ENCODE data around the gene ZNF2.

ZNF2 gene

DNA sequence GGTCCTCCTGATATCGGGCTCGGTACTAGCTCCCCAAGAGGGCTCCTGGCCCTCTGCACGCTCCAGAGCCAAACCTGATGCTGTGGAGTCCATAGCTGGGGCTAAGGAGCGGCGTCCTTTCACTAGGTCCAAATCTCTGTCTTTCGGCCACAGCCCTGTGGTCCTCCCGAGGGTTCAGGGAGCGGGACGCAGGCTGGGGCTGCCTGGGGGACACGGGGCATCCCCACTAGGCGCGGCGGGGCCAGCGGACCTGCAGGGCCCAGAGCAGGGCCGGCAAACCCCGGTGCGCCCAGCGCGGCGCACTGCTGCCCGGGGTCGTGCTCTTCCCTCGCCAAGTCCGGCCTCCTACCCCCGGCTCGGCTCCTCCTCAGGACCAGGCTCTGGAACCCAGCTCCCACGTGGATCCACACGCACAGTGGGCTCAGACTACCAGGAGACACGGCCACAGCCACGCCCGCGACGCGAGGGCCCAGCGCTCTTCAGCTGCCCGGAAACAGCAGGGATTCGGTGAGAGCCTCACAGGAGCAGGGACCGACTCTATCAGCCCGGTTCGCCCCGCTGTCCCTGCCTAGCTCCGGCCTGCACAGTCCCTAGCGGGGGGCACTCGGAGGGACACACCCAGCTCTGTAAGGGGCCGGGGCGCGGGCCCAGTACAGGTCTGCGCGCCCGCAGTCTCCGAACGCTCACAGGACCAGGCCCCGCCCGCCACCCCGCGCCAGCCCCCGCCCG is 6.6 kb upstream of the ZNF2 start:
- Histone ChIP-seq H3K27me3 (ENCODE audit: low read depth, low read length) (no peaks in the 10 kb centered on the region), H3K4me2 (ENCODE audit: low read length) (peak overlapping the region; percentile 58), H4K20me1 (ENCODE audit: insufficient read depth, low read length) (no peaks in the 10 kb centered on the region), H3K27ac (ENCODE audit: low read length) (no peak overlapping the region), H3K4me1 (ENCODE audit: low read length) (no peaks in the 10 kb centered on the region; the same call in 1 of the 2 replicates), H3K36me3 (replicated peaks; ENCODE audit: low read depth, low read length) (peaks cover 12% of the 10 kb centered on the region), H3K9ac (ENCODE audit: low read length) (peak overlapping the region; percentile 30; the same call in 1 of the 2 replicates), H3K9me3 (ENCODE audit: insufficient read depth, low read length) (no peaks in the 10 kb centered on the region), H3K4me3 (ENCODE audit: low read length) (peak overlapping the region; percentile 75), H3K79me2 (ENCODE audit: low read length) (no peaks in the 10 kb centered on the region), H2AFZ (ENCODE audit: low read depth, low read length) (no peak overlapping the region)
- no peak for TF ChIP-seq CTCF (IDR thresholded peaks at IDR 0.05; ENCODE audit: low read depth, low read length)
- TF ChIP-seq EZH2phosphoT487 (IDR thresholded peaks at IDR 0.05; ENCODE audit: low read depth): no peak

GRCh38 chr2:95159690-95160449 is 5.7 kb upstream of the ZNF2 start, which contains the start of gene ZNF514:
Gene ZNF514, minus strand, starts transcription at chr2:95159848. Its CDS starts 6,595 bp downstream, at chr2:95153253.
- H3K27me3 ChIP-seq (ENCODE audit: low read depth, low read length): no peaks in the 10 kb centered on the region
- H3K27ac ChIP-seq (ENCODE audit: low read length): no peak within 1 kb of the TSS
- peaks cover 12% of the 10 kb centered on the region for H3K36me3 ChIP-seq (replicated peaks; ENCODE audit: low read depth, low read length)
- no peaks in the 10 kb centered on the region for H4K20me1 ChIP-seq (ENCODE audit: insufficient read depth, low read length)
- peak within 1 kb of the TSS; percentile 75 for H3K4me2 ChIP-seq (ENCODE audit: low read length)
- peak within 1 kb of the TSS; percentile 54; the same call in 1 of the 2 replicates for H2AFZ ChIP-seq (ENCODE audit: low read depth, low read length)
- H3K79me2 ChIP-seq (ENCODE audit: low read length): no peaks in the 10 kb centered on the region; the same call in 1 of the 2 replicates
- peaks cover 5% of the 10 kb centered on the region for H3K4me1 ChIP-seq (ENCODE audit: low read length)
- H3K4me3 ChIP-seq (ENCODE audit: low read length): peak within 1 kb of the TSS; percentile 80
- TF ChIP-seq EZH2phosphoT487 (IDR thresholded peaks at IDR 0.05; ENCODE audit: low read depth) (no peak), CTCF (IDR thresholded peaks at IDR 0.05; ENCODE audit: low read depth, low read length) (no peak)
- no peaks in the 10 kb centered on the region for H3K9me3 ChIP-seq (ENCODE audit: insufficient read depth, low read length)
- H3K9ac ChIP-seq (ENCODE audit: low read length): peak within 1 kb of the TSS; percentile 30

DNA sequence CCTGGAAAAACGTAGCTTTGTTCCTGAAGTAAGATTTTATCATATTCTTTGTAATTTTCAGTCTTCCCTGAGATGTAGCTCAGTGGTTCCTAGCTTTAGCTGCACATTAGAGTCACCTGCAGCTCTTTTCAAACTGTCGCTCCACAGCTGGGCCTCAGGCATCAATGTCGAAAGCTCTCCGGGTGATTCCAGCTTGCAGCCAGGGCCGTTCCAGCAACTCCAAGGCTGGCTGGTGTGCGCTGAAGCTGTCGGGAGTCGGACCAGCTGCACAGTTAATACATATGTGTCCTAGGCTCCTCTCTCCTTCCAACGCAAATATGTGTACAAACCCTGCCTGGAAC is 609 bp upstream of the ZNF2 start:
- no peak for TF ChIP-seq CTCF (IDR thresholded peaks at IDR 0.05; ENCODE audit: low read depth, low read length)
- no peak for TF ChIP-seq EZH2phosphoT487 (IDR thresholded peaks at IDR 0.05; ENCODE audit: low read depth)
- peaks cover 11% of the 10 kb centered on the region for H3K4me1 ChIP-seq (ENCODE audit: low read length)
- H3K4me3 ChIP-seq (ENCODE audit: low read length): peak overlapping the region; percentile 88
- H3K36me3 ChIP-seq (replicated peaks; ENCODE audit: low read depth, low read length): peaks cover 8% of the 10 kb centered on the region
- H3K9me3 ChIP-seq (ENCODE audit: insufficient read depth, low read length): no peaks in the 10 kb centered on the region
- peaks cover 12% of the 10 kb centered on the region for H3K79me2 ChIP-seq (ENCODE audit: low read length)
- peak overlapping the region; percentile 68 for H3K4me2 ChIP-seq (ENCODE audit: low read length)
- peak overlapping the region; percentile 49 for H3K27ac ChIP-seq (ENCODE audit: low read length)
- H2AFZ ChIP-seq (ENCODE audit: low read depth, low read length): peak overlapping the region; percentile 90; the same call in 1 of the 2 replicates
- peak overlapping the region; percentile 87 for H3K9ac ChIP-seq (ENCODE audit: low read length)
- H3K27me3 ChIP-seq (ENCODE audit: low read depth, low read length): no peaks in the 10 kb centered on the region
- H4K20me1 ChIP-seq (ENCODE audit: insufficient read depth, low read length): no peaks in the 10 kb centered on the region

Measured in OCI-LY3 (cell line).